BLaER1 treated with 17β-estradiol and CSF1 and Interleukin-3, amounts not matched to agents 10 nM and 100 nM (cell line): ENCODE data around the gene TRPC4AP.

ENCODE experiments used
- H3K27ac ChIP-seq, 11 experiments: shearing (Covaris generic); formaldehyde crosslinking; 2 replicates each; pipeline ENCODE4 v1.8.1; 2022
- H3K27me3 ChIP-seq, 11 experiments: shearing (Covaris generic); formaldehyde crosslinking; 2 replicates each; pipeline ENCODE4 v1.8.1; 2022
- H3K36me3 ChIP-seq, 11 experiments: shearing (Covaris generic); formaldehyde crosslinking; 2 replicates each; pipeline ENCODE4 v1.8.1; 2022
- H3K4me1 ChIP-seq, 10 experiments: shearing (Covaris generic); formaldehyde crosslinking; 2 replicates each; pipeline ENCODE4 v1.8.1; 2022
- H3K4me2 ChIP-seq, 11 experiments: shearing (Covaris generic); formaldehyde crosslinking; 2 replicates each; pipeline ENCODE4 v1.8.1; 2022
- H3K4me3 ChIP-seq, 10 experiments: shearing (Covaris generic); formaldehyde crosslinking; 2 replicates each; pipeline ENCODE4 v1.8.1; 2022
- H3K9ac ChIP-seq, 11 experiments: shearing (Covaris generic); formaldehyde crosslinking; 2 replicates each; pipeline ENCODE4 v1.8.1; 2022
- H3K9me3 ChIP-seq, 11 experiments: shearing (Covaris generic); formaldehyde crosslinking; replicated peaks in 1 of 11; 2 replicates each; pipeline ENCODE4 v1.8.1; 2022
- H4K20me1 ChIP-seq, 11 experiments: shearing (Covaris generic); formaldehyde crosslinking; 2 replicates each; pipeline ENCODE4 v1.8.1; 2022
- Cebpa-rat ChIP-seq, 11 experiments: shearing (Covaris generic); IDR thresholded peaks; 2 replicates each; pipeline ENCODE4 v1.8.1; 2022

Gene TRPC4AP

GRCh38 chr20:35042268-35042667 is 50.3 kb downstream of the TRPC4AP start:
- no peaks in the 10 kb centered on the region for H3K27me3 ChIP-seq
- no peak overlapping the region for H3K4me3 ChIP-seq
- peaks cover 86 to 100% (median 98%) of the 10 kb centered on the region in 11 experiments for H3K36me3 ChIP-seq
- peaks cover 0 to 98% (median 19%) of the 10 kb centered on the region in 11 experiments; a peak in 11 of 22 replicates for H4K20me1 ChIP-seq
- H3K4me1 ChIP-seq: no peaks in the 10 kb centered on the region
- no peaks in the 10 kb centered on the region for H3K9me3 ChIP-seq
- H3K4me2 ChIP-seq: no peak overlapping the region
- no peak overlapping the region for H3K27ac ChIP-seq
- TF ChIP-seq Cebpa-rat (IDR thresholded peaks at IDR 0.05): no peak
- no peak overlapping the region for H3K9ac ChIP-seq

- no peak for TF ChIP-seq Cebpa-rat (IDR thresholded peaks at IDR 0.05)
- Histone ChIP-seq H3K4me1 (no peaks in the 10 kb centered on the region), H3K27ac (no peak overlapping the region), H3K9ac (no peak overlapping the region), H3K4me3 (no peak overlapping the region), H4K20me1 (peaks cover 0 to 98% (median 20%) of the 10 kb centered on the region in 11 experiments; a peak in 10 of 22 replicates), H3K36me3 (peaks cover 83 to 100% (median 97%) of the 10 kb centered on the region in 11 experiments), H3K4me2 (no peak overlapping the region), H3K27me3 (no peaks in the 10 kb centered on the region), H3K9me3 (no peaks in the 10 kb centered on the region)
Measured at GRCh38 chr20:35040646-35041045, 52.0 kb downstream of the TRPC4AP start.

- Histone ChIP-seq H3K4me2 (no peak overlapping the region), H3K36me3 (peaks cover 85 to 100% (median 97%) of the 10 kb centered on the region in 11 experiments)
Measured at GRCh38 chr20:35039846-35040489, 52.6 kb downstream of the TRPC4AP start.

GRCh38 chr20:35039146-35039545 is 53.5 kb downstream of the TRPC4AP start:
- H3K4me3 ChIP-seq: no peak overlapping the region
- H3K9me3 ChIP-seq: no peaks in the 10 kb centered on the region
- no peaks in the 10 kb centered on the region for H3K27me3 ChIP-seq
- no peak overlapping the region for H3K4me2 ChIP-seq
- no peak overlapping the region for H3K9ac ChIP-seq
- no peak for TF ChIP-seq Cebpa-rat (IDR thresholded peaks at IDR 0.05)
- peaks cover 0 to 87% (median 21%) of the 10 kb centered on the region in 11 experiments; a peak in 11 of 22 replicates for H4K20me1 ChIP-seq
- H3K4me1 ChIP-seq: no peaks in the 10 kb centered on the region
- no peak overlapping the region for H3K27ac ChIP-seq
- peaks cover 85 to 100% (median 97%) of the 10 kb centered on the region in 11 experiments for H3K36me3 ChIP-seq

More at GRCh38 chr20:35039846-35040489, 52.6 kb downstream of the TRPC4AP start:
- Histone ChIP-seq H3K4me3 (no peak overlapping the region), H3K9ac (no peak overlapping the region), H4K20me1 (peaks cover 0 to 93% (median 21%) of the 10 kb centered on the region in 11 experiments; a peak in 11 of 22 replicates), H3K9me3 (no peaks in the 10 kb centered on the region), H3K27ac (no peak overlapping the region), H3K4me1 (no peaks in the 10 kb centered on the region), H3K27me3 (no peaks in the 10 kb centered on the region)
- no peak for TF ChIP-seq Cebpa-rat (IDR thresholded peaks at IDR 0.05)

GRCh38 chr20:35034145-35034544 is 58.5 kb downstream of the TRPC4AP start:
- no peak for TF ChIP-seq Cebpa-rat (IDR thresholded peaks at IDR 0.05)
- no peaks in the 10 kb centered on the region for H3K27me3 ChIP-seq
- H3K36me3 ChIP-seq: peaks cover 85 to 99% (median 90%) of the 10 kb centered on the region in 11 experiments
- H4K20me1 ChIP-seq: peaks cover 0 to 50% (median 6%) of the 10 kb centered on the region in 11 experiments; a peak in 10 of 22 replicates
- no peaks in the 10 kb centered on the region for H3K4me1 ChIP-seq
- H3K9me3 ChIP-seq: no peaks in the 10 kb centered on the region
- H3K4me2 ChIP-seq: no peak overlapping the region
- H3K4me3 ChIP-seq: no peak overlapping the region
- no peak overlapping the region for H3K9ac ChIP-seq
- no peak overlapping the region for H3K27ac ChIP-seq

GRCh38 chr20:35030136-35030535 is 62.5 kb downstream of the TRPC4AP start:
- no peaks in the 10 kb centered on the region for H3K27me3 ChIP-seq
- peaks cover 0 to 26% (median 4%) of the 10 kb centered on the region in 11 experiments; a peak in 8 of 22 replicates for H4K20me1 ChIP-seq
- no peak overlapping the region for H3K4me2 ChIP-seq
- H3K9me3 ChIP-seq: no peaks in the 10 kb centered on the region
- TF ChIP-seq Cebpa-rat (IDR thresholded peaks at IDR 0.05): no peak
- H3K4me1 ChIP-seq: no peaks in the 10 kb centered on the region
- H3K4me3 ChIP-seq: no peak overlapping the region
- peaks cover 83 to 99% (median 91%) of the 10 kb centered on the region in 11 experiments for H3K36me3 ChIP-seq
- H3K27ac ChIP-seq: no peak overlapping the region
- H3K9ac ChIP-seq: no peak overlapping the region

- H3K27me3 ChIP-seq: no peaks in the 10 kb centered on the region
- H3K4me3 ChIP-seq: no peak overlapping the region
- no peak overlapping the region for H3K27ac ChIP-seq
- TF ChIP-seq Cebpa-rat (IDR thresholded peaks at IDR 0.05): no peak
- H3K4me1 ChIP-seq: no peaks in the 10 kb centered on the region
- no peaks in the 10 kb centered on the region for H3K9me3 ChIP-seq
- peaks cover 0 to 48% (median 15%) of the 10 kb centered on the region in 11 experiments; a peak in 10 of 22 replicates for H4K20me1 ChIP-seq
- peaks cover 86 to 99% (median 93%) of the 10 kb centered on the region in 11 experiments for H3K36me3 ChIP-seq
- H3K9ac ChIP-seq: no peak overlapping the region
- no peak overlapping the region for H3K4me2 ChIP-seq
Measured at GRCh38 chr20:35027301-35027700, 65.3 kb downstream of the TRPC4AP start.

- H3K4me3 ChIP-seq: no peak overlapping the region
- no peaks in the 10 kb centered on the region for H3K9me3 ChIP-seq
- H3K4me2 ChIP-seq: no peak overlapping the region
- no peak overlapping the region for H3K9ac ChIP-seq
- H4K20me1 ChIP-seq: peaks cover 0 to 55% (median 34%) of the 10 kb centered on the region in 11 experiments; a peak in 15 of 22 replicates
- no peak for TF ChIP-seq Cebpa-rat (IDR thresholded peaks at IDR 0.05)
- H3K27me3 ChIP-seq: no peaks in the 10 kb centered on the region
- no peaks in the 10 kb centered on the region for H3K4me1 ChIP-seq
- H3K27ac ChIP-seq: no peak overlapping the region
- H3K36me3 ChIP-seq: peaks cover 86 to 99% (median 93%) of the 10 kb centered on the region in 11 experiments
Measured at GRCh38 chr20:35025116-35025515, 67.5 kb downstream of the TRPC4AP start.

GRCh38 chr20:35023624-35024023 is 69.0 kb downstream of the TRPC4AP start:
- no peak overlapping the region for H3K9ac ChIP-seq
- no peaks in the 10 kb centered on the region for H3K27me3 ChIP-seq
- no peak for TF ChIP-seq Cebpa-rat (IDR thresholded peaks at IDR 0.05)
- no peaks in the 10 kb centered on the region for H3K9me3 ChIP-seq
- H3K4me2 ChIP-seq: no peak overlapping the region
- no peak overlapping the region for H3K27ac ChIP-seq
- peaks cover 91 to 100% (median 98%) of the 10 kb centered on the region in 11 experiments for H3K36me3 ChIP-seq
- H3K4me1 ChIP-seq: no peaks in the 10 kb centered on the region
- no peak overlapping the region for H3K4me3 ChIP-seq
- H4K20me1 ChIP-seq: peaks cover 0 to 70% (median 45%) of the 10 kb centered on the region in 11 experiments; a peak in 15 of 22 replicates
